ENCODE results near the gene HOXB9.

HOXB9 gene

DNA sequence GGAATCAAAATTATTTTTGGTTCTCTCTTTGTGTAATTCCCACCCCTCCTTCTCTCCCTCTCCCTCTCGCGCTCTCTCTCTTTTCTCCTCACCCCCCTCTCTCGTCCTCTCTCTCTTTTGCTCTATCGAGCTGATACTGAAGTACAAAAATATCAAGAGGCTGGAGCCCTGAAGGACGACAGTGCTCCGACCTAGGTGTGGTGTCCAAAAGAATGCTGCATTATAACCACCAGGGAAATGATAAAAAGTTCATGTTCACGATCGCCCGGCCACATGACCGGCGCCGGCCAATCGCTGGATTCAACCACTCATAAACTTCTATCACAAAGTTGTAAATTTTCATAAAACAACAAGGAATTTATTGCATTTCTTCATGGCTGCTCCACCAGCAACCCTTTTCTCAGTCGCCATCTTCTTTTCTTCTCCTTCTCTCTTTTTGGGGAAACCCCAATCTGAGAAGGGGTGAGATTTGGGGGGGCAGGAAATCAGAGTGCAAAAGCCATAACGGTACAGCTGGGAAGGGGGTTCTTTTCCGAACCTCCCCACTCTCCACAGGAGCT is 21.3 kb downstream of the HOXB9 start, which contains the start of gene HOXB6:
TSS of gene HOXB6 (minus strand) at position 217 of the 560 bp plus-strand sequence. CDS start 6,836 bp downstream, outside the sequence.
- H3K18ac ChIP-seq (ENCODE audit: low read depth in 1 of 2, low read length in 2 of 2) = peak within 1 kb of the TSS; percentile 93 to 94
- H2BK12ac ChIP-seq (ENCODE audit: low read length in 2 of 2) = peak within 1 kb of the TSS; percentile 25 to 98
- H3K14ac ChIP-seq (ENCODE audit: low read length in 2 of 2) = peak within 1 kb of the TSS; percentile 76 to 96
- H4K8ac ChIP-seq (ENCODE audit: low read length) = no peak within 1 kb of the TSS
- peak within 1 kb of the TSS; percentile 61 to 99 for H3K4ac ChIP-seq (ENCODE audit: low read depth in 1 of 2, low read length in 2 of 2)
- peak within 1 kb of the TSS; percentile 71 for H4K91ac ChIP-seq (ENCODE audit: low read length)
- H2BK5ac ChIP-seq (ENCODE audit: low read depth, low read length, poor library complexity, severe bottlenecking) = peak within 1 kb of the TSS; percentile 69
- H2BK120ac ChIP-seq (ENCODE audit: low read depth, low read length) = peak within 1 kb of the TSS; percentile 96
- peaks cover 28% of the 10 kb centered on the region for H3K4me1 ChIP-seq (ENCODE audit: control insufficient read depth, insufficient read depth, low read depth, low read length)
- peak within 1 kb of the TSS; percentile 91 for H3K4me2 ChIP-seq (ENCODE audit: low read length, poor library complexity, severe bottlenecking)
- peaks cover 0 to 7% of the 10 kb centered on the region in 2 experiments for H3K27me3 ChIP-seq (ENCODE audit: control insufficient read depth in 1 of 2, insufficient read depth in 1 of 2, low read length in 2 of 2)
- H3K36me3 ChIP-seq (ENCODE audit: control insufficient read depth in 1 of 2, insufficient read depth in 2 of 2, low read depth in 1 of 2, low read length in 2 of 2) = peaks cover 5 to 13% of the 10 kb centered on the region in 2 experiments
- H2AFZ ChIP-seq (ENCODE audit: low read depth, low read length) = no peak within 1 kb of the TSS
- DNase-seq = peak; percentile 89
- H3K79me1 ChIP-seq (replicated peaks; ENCODE audit: low read length, poor library complexity, severe bottlenecking) = peaks cover 14% of the 10 kb centered on the region
- peak within 1 kb of the TSS; percentile 95 for H3K27ac ChIP-seq (ENCODE audit: low read length, poor library complexity, severe bottlenecking)
- H2BK15ac ChIP-seq (ENCODE audit: low read depth, poor library complexity, severe bottlenecking) = peak within 1 kb of the TSS; percentile 80
- no peaks in the 10 kb centered on the region for H3K9me3 ChIP-seq (ENCODE audit: control insufficient read depth, low read length)
- H2AK5ac ChIP-seq (ENCODE audit: low read length, severe bottlenecking) = peak within 1 kb of the TSS; percentile 84
- H3K9ac ChIP-seq (ENCODE audit: low read length) = peak within 1 kb of the TSS; percentile 96
- H3K23ac ChIP-seq (ENCODE audit: low read length in 2 of 2) = peak within 1 kb of the TSS; percentile 54 to 55
- H3K4me3 ChIP-seq (ENCODE audit: insufficient read depth in 1 of 2, low read depth in 1 of 2, low read length in 2 of 2) = peak within 1 kb of the TSS; percentile 63 to 92
- under 1% methylated on average over 13 of the region's 16 CpGs for WGBS

- Histone ChIP-seq H3K23ac (ENCODE audit: low read length in 2 of 2) (peak overlapping the region in 1 of 2 experiments; percentile 54), H3K36me3 (ENCODE audit: control insufficient read depth in 1 of 2, insufficient read depth in 2 of 2, low read depth in 1 of 2, low read length in 2 of 2) (peaks cover 5 to 13% of the 10 kb centered on the region in 2 experiments), H3K18ac (ENCODE audit: low read depth in 1 of 2, low read length in 2 of 2) (peak overlapping the region; percentile 91 to 93), H3K14ac (ENCODE audit: low read length in 2 of 2) (peak overlapping the region; percentile 76 to 96), H2BK120ac (ENCODE audit: low read depth, low read length) (peak overlapping the region; percentile 88), H3K4me1 (ENCODE audit: control insufficient read depth, insufficient read depth, low read depth, low read length) (peaks cover 28% of the 10 kb centered on the region), H3K27ac (ENCODE audit: low read length, poor library complexity, severe bottlenecking) (peak overlapping the region; percentile 95), H3K9me3 (ENCODE audit: control insufficient read depth, low read length) (no peaks in the 10 kb centered on the region), H2BK12ac (ENCODE audit: low read length in 2 of 2) (peak overlapping the region; percentile 10 to 25), H3K27me3 (ENCODE audit: control insufficient read depth in 1 of 2, insufficient read depth in 1 of 2, low read length in 2 of 2) (peaks cover 0 to under 1% of the 10 kb centered on the region in 2 experiments), H3K4me2 (ENCODE audit: low read length, poor library complexity, severe bottlenecking) (peak overlapping the region; percentile 91), H2AFZ (ENCODE audit: low read depth, low read length) (no peak overlapping the region), H2BK15ac (ENCODE audit: low read depth, poor library complexity, severe bottlenecking) (peak overlapping the region; percentile 80), H4K8ac (ENCODE audit: low read length) (no peak overlapping the region), H3K4me3 (ENCODE audit: insufficient read depth in 1 of 2, low read depth in 1 of 2, low read length in 2 of 2) (peak overlapping the region; percentile 63 to 92), H3K79me1 (replicated peaks; ENCODE audit: low read length, poor library complexity, severe bottlenecking) (peaks cover 10% of the 10 kb centered on the region), H4K91ac (ENCODE audit: low read length) (peak overlapping the region; percentile 71), H3K4ac (ENCODE audit: low read depth in 1 of 2, low read length in 2 of 2) (peak overlapping the region; percentile 61 to 75), H2AK5ac (ENCODE audit: low read length, severe bottlenecking) (peak overlapping the region; percentile 27), H3K9ac (ENCODE audit: low read length) (peak overlapping the region; percentile 96), H2BK5ac (ENCODE audit: low read depth, low read length, poor library complexity, severe bottlenecking) (peak overlapping the region; percentile 69)
- peak; percentile 80 for DNase-seq
- WGBS = 0% methylated on average over 19 of the region's 21 CpGs
Measured at GRCh38 chr17:48603959-48604769, 22.0 kb downstream of the HOXB9 start.

DNA sequence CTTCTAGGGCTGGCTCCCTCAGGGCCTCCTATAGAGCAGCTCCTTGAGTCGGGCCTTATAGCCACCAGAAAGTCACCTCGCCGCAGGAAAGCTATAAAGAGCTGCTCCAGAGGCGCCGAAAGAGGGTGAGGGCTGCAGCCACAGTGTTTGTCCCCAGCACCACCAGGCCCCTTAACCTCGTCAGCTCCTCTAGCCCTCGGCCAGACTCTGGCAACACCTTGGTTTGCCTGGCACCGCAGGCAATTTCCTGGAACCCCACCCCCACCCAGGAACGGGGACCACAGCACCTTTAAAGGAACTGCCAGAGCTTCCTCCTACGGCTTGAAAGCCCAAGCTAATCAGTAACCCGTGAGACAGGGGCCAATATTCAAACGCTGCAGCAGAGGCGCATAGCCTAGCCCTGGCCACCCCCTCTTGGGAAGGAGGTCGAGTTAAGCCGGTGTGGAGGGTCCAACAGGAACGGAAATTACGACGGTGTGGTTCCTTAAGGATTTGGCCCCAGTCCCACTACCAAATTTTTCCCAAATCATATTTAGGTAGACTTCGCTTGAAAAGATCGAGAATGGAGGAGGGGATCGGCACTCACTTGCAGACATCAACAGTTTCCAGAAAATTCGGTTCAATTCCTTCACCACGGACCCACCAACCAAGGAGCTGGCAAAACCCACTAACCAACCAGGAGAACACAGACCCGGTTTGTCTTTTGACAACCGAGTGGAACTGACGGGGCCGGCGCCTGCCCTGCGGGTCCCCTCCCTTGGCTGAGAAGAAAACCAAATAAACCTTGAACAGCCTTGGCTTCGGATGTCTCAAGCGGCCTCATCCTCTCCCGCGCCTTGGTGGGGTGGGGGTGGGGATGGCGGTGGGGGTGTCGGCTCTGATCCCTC is 24.4 kb downstream of the HOXB9 start:
- peak overlapping the region; percentile 56 for H4K8ac ChIP-seq (ENCODE audit: low read length)
- H2AFZ ChIP-seq (ENCODE audit: low read depth, low read length) = no peak overlapping the region
- DNase-seq = no peak
- peaks cover 0 to 3% of the 10 kb centered on the region in 2 experiments for H3K36me3 ChIP-seq (ENCODE audit: control insufficient read depth in 1 of 2, insufficient read depth in 2 of 2, low read depth in 1 of 2, low read length in 2 of 2)
- H2BK15ac ChIP-seq (ENCODE audit: low read depth, poor library complexity, severe bottlenecking) = no peak overlapping the region
- H3K4me1 ChIP-seq (ENCODE audit: control insufficient read depth, insufficient read depth, low read depth, low read length) = peaks cover 24% of the 10 kb centered on the region
- H3K18ac ChIP-seq (ENCODE audit: low read depth in 1 of 2, low read length in 2 of 2) = peak overlapping the region; percentile 71 to 78
- peak overlapping the region; percentile 61 to 92 for H3K4me3 ChIP-seq (ENCODE audit: insufficient read depth in 1 of 2, low read depth in 1 of 2, low read length in 2 of 2)
- peak overlapping the region; percentile 57 for H2AK5ac ChIP-seq (ENCODE audit: low read length, severe bottlenecking)
- H3K4ac ChIP-seq (ENCODE audit: low read depth in 1 of 2, low read length in 2 of 2) = peak overlapping the region in 1 of 2 experiments; percentile 13
- H4K91ac ChIP-seq (ENCODE audit: low read length) = peak overlapping the region; percentile 65
- WGBS = 2% methylated on average over 30 of the region's 35 CpGs
- peaks cover 4% of the 10 kb centered on the region for H3K79me1 ChIP-seq (replicated peaks; ENCODE audit: low read length, poor library complexity, severe bottlenecking)
- H2BK120ac ChIP-seq (ENCODE audit: low read depth, low read length) = peak overlapping the region; percentile 84
- no peak overlapping the region for H2BK5ac ChIP-seq (ENCODE audit: low read depth, low read length, poor library complexity, severe bottlenecking)
- peak overlapping the region; percentile 68 for H3K27ac ChIP-seq (ENCODE audit: low read length, poor library complexity, severe bottlenecking)
- peak overlapping the region; percentile 37 to 94 for H3K23ac ChIP-seq (ENCODE audit: low read length in 2 of 2)
- peak overlapping the region in 1 of 2 experiments; percentile 42 for H2BK12ac ChIP-seq (ENCODE audit: low read length in 2 of 2)
- no peaks in the 10 kb centered on the region for H3K9me3 ChIP-seq (ENCODE audit: control insufficient read depth, low read length)
- H3K4me2 ChIP-seq (ENCODE audit: low read length, poor library complexity, severe bottlenecking) = peak overlapping the region; percentile 91
- peak overlapping the region; percentile 96 for H3K9ac ChIP-seq (ENCODE audit: low read length)
- peak overlapping the region; percentile 81 to 87 for H3K14ac ChIP-seq (ENCODE audit: low read length in 2 of 2)
- no peaks in the 10 kb centered on the region for H3K27me3 ChIP-seq (ENCODE audit: control insufficient read depth in 1 of 2, insufficient read depth in 1 of 2, low read length in 2 of 2)

Measured in mesenchymal stem cell (in vitro differentiated cells and primary cell).